ENCODE measurements around the gene SLC10A2. TPM values are rescaled to one million over a fixed set of nuclear protein-coding genes. Genes with fewer than 3 reads are reported as not detected.

The SLC10A2 gene
- total RNA-seq, 2 donors from 2014 or later: not detected

- no peak for TF ChIP-seq CTCF (IDR thresholded peaks at IDR 0.05)
- H3K9me3 ChIP-seq: no peaks in the 10 kb centered on the region
- ATAC-seq (ENCODE audit: insufficient number of reproducible peaks, low FRiP score, low read depth) (no peak), DNase-seq (ENCODE audit: low spot score) (no peak)
- no peaks in the 10 kb centered on the region for H3K4me1 ChIP-seq (ENCODE audit: control insufficient read depth in 1 of 2, low read depth in 2 of 2)
- H3K4me3 ChIP-seq: no peak overlapping the region
- no peak overlapping the region for H3K27ac ChIP-seq
- no peaks in the 10 kb centered on the region for H3K27me3 ChIP-seq (replicated peaks; ENCODE audit: insufficient read depth)
- no peaks in the 10 kb centered on the region for H3K36me3 ChIP-seq
Measured at GRCh38 chr13:103006641-103007426, 59.4 kb downstream of the SLC10A2 start.

GRCh38 chr13:103004661-103005345, 61.4 kb downstream of the SLC10A2 start:
- Histone ChIP-seq H3K4me1 (ENCODE audit: control insufficient read depth in 1 of 2, low read depth in 2 of 2) (no peaks in the 10 kb centered on the region), H3K9me3 (no peaks in the 10 kb centered on the region), H3K27ac (no peak overlapping the region), H3K4me3 (no peak overlapping the region), H3K36me3 (no peaks in the 10 kb centered on the region), H3K27me3 (replicated peaks; ENCODE audit: insufficient read depth) (no peaks in the 10 kb centered on the region)
- DNase-seq (ENCODE audit: low spot score): no peak
- no peak for ATAC-seq (ENCODE audit: insufficient number of reproducible peaks, low FRiP score, low read depth)
- TF ChIP-seq CTCF (IDR thresholded peaks at IDR 0.05): no peak

GRCh38 chr13:103003631-103004030, 62.6 kb downstream of the SLC10A2 start:
- Histone ChIP-seq H3K9me3 (no peaks in the 10 kb centered on the region), H3K4me1 (ENCODE audit: control insufficient read depth in 1 of 2, low read depth in 2 of 2) (no peaks in the 10 kb centered on the region), H3K4me3 (no peak overlapping the region), H3K27ac (no peak overlapping the region), H3K27me3 (replicated peaks; ENCODE audit: insufficient read depth) (no peaks in the 10 kb centered on the region), H3K36me3 (no peaks in the 10 kb centered on the region)
- no peak for TF ChIP-seq CTCF (IDR thresholded peaks at IDR 0.05)
- DNase-seq (ENCODE audit: low spot score): no peak
- ATAC-seq (ENCODE audit: insufficient number of reproducible peaks, low FRiP score, low read depth): no peak

GRCh38 chr13:103002279-103002678, 63.9 kb downstream of the SLC10A2 start:
- TF ChIP-seq CTCF (IDR thresholded peaks at IDR 0.05): no peak
- no peaks in the 10 kb centered on the region for H3K4me1 ChIP-seq (ENCODE audit: control insufficient read depth in 1 of 2, low read depth in 2 of 2)
- no peak for DNase-seq (ENCODE audit: low spot score)
- no peaks in the 10 kb centered on the region for H3K9me3 ChIP-seq
- no peaks in the 10 kb centered on the region for H3K36me3 ChIP-seq
- no peak for ATAC-seq (ENCODE audit: insufficient number of reproducible peaks, low FRiP score, low read depth)
- no peak overlapping the region for H3K4me3 ChIP-seq
- H3K27ac ChIP-seq: no peak overlapping the region
- H3K27me3 ChIP-seq (replicated peaks; ENCODE audit: insufficient read depth): no peaks in the 10 kb centered on the region

GRCh38 chr13:103000157-103000556, 66.1 kb downstream of the SLC10A2 start:
- H3K4me3 ChIP-seq: no peak overlapping the region
- no peak for TF ChIP-seq CTCF (IDR thresholded peaks at IDR 0.05)
- ATAC-seq (ENCODE audit: insufficient number of reproducible peaks, low FRiP score, low read depth): no peak

More at GRCh38 chr13:103000157-103000556, 66.1 kb downstream of the SLC10A2 start:
- no peaks in the 10 kb centered on the region for H3K9me3 ChIP-seq
- no peaks in the 10 kb centered on the region for H3K4me1 ChIP-seq (ENCODE audit: control insufficient read depth in 1 of 2, low read depth in 2 of 2)
- no peaks in the 10 kb centered on the region for H3K36me3 ChIP-seq
- no peak overlapping the region for H3K27ac ChIP-seq
- no peak for DNase-seq (ENCODE audit: low spot score)
- no peaks in the 10 kb centered on the region for H3K27me3 ChIP-seq (replicated peaks; ENCODE audit: insufficient read depth)

Data from thoracic aorta (tissue), 2 donors.